Measurements from ENCODE around the gene CEACAM18. TPM values are rescaled to one million over a fixed set of nuclear protein-coding genes. Genes with fewer than 3 reads are reported as not detected.

The CEACAM18 gene
- total and polyA plus RNA-seq, 2 donors (not counting 3 experiments of a cell fraction or from before 2014, with no cell fraction given) = not detected

GRCh38 chr19:51458899-51459505 is 19.3 kb upstream of the CEACAM18 start:
- H2AFZ ChIP-seq (ENCODE audit: low read depth, low read length) = no peak overlapping the region
- H4K20me1 ChIP-seq (replicated peaks; ENCODE audit: control insufficient read depth, extremely low read depth, insufficient read depth, low read length) = no peaks in the 10 kb centered on the region
- intact Hi-C loops (cut with micrococcal nuclease) = no loop called here
- dilution Hi-C loops (cut with MboI; ENCODE audit: extremely low pct_ligation_motif_present, low sequenced_read_pairs) = no loop called here
- no peaks in the 10 kb centered on the region for H3K36me3 ChIP-seq (ENCODE audit: control insufficient read depth in 2 of 2, extremely low read depth in 1 of 2, insufficient read depth in 2 of 2, low read length in 2 of 2)
- BruUV-seq (replicated peaks) = no TSS peak
- H3K4me3 ChIP-seq (replicated peaks in 1 of 3; ENCODE audit: insufficient read depth in 1 of 3, low read depth in 1 of 3, low read length in 3 of 3) = no peak overlapping the region
- H3K4me2 ChIP-seq (ENCODE audit: insufficient read depth, low read length) = no peak overlapping the region
- H3K9me1 ChIP-seq (replicated peaks; ENCODE audit: control insufficient read depth, extremely low read depth, insufficient read depth, low read length) = no peaks in the 10 kb centered on the region
- DNase-seq (ENCODE audit: low read depth, low spot score) (no peak), FAIRE-seq (no peak)
- TF ChIP-seq CTCF (IDR thresholded peaks at IDR 0.05; ENCODE audit: extremely low read depth in 1 of 2, insufficient read depth in 1 of 2, low read depth in 1 of 2, low read length in 2 of 2) (no peak), MYC (IDR thresholded peaks at IDR 0.05; ENCODE audit: low read depth, low read length) (no peak), FOS (IDR thresholded peaks at IDR 0.05; ENCODE audit: borderline replicate concordance, insufficient read depth, low read length) (no peak), JUN (IDR thresholded peaks at IDR 0.05; ENCODE audit: borderline replicate concordance, insufficient read depth, insufficient read length, low read depth) (no peak), GATA2 (IDR thresholded peaks at IDR 0.05; ENCODE audit: insufficient read depth, insufficient read length, low read depth, low read length) (no peak), POLR2A (IDR thresholded peaks at IDR 0.05; ENCODE audit: low read depth, low read length) (no peak), MAX (IDR thresholded peaks at IDR 0.05; ENCODE audit: insufficient read depth, insufficient read length) (no peak), POLR2AphosphoS5 (IDR thresholded peaks at IDR 0.05; ENCODE audit: insufficient read depth, low read depth, low read length) (no peak), EZH2 (IDR thresholded peaks at IDR 0.05; ENCODE audit: borderline replicate concordance, low read depth, low read length, severe bottlenecking) (no peak)
- no peaks in the 10 kb centered on the region for H3K4me1 ChIP-seq (ENCODE audit: control insufficient read depth, extremely low read depth, insufficient read depth, low read length)
- no peaks in the 10 kb centered on the region for H3K9me3 ChIP-seq (replicated peaks; ENCODE audit: control insufficient read depth, insufficient read depth, low read length)
- no peak overlapping the region for H3K9ac ChIP-seq (replicated peaks; ENCODE audit: extremely low read depth, insufficient read depth, low read length)
- ChIA-PET CTCF (no interaction called here), POLR2A (no interaction called here)
- H3K79me2 ChIP-seq (ENCODE audit: control insufficient read depth, insufficient read depth, low read length) = no peaks in the 10 kb centered on the region
- H3K27me3 ChIP-seq (ENCODE audit: control insufficient read depth in 2 of 2, insufficient read depth in 2 of 2, low read length in 2 of 2) = no peaks in the 10 kb centered on the region
- no peak overlapping the region for H3K27ac ChIP-seq (ENCODE audit: insufficient read depth, low read depth, low read length)
